Skeletal muscle tissue (tissue), 4 donors: Measurements from ENCODE around the gene SOBP. TPM values are rescaled to one million over a fixed set of nuclear protein-coding genes. Genes with fewer than 3 reads are reported as not detected.
A peak's percentile ranks its signal among the peaks of the same experiment; 100 is the strongest.

Experiments
- H3K27ac ChIP-seq: one replicate; pipeline ENCODE4 v1.7.0; 2013; ENCODE audit warnings: mild to moderate bottlenecking, low read depth, low read length, inconsistent platforms
- H3K27me3 ChIP-seq, 3 donors: one replicate each; pipeline ENCODE4 v1.7.0; 2013; ENCODE audit warnings: low read length in 3 of 3; ENCODE audit not compliant: control insufficient read depth in 3 of 3, insufficient read depth in 3 of 3
- H3K36me3 ChIP-seq, 3 donors: one replicate each; pipeline ENCODE4 v1.7.0; 2013; ENCODE audit warnings: low read length in 3 of 3; ENCODE audit not compliant: control insufficient read depth in 3 of 3, insufficient read depth in 3 of 3
- H3K4me1 ChIP-seq, 3 donors: one replicate each; pipeline ENCODE4 v1.7.0; 2013; ENCODE audit warnings: low read length in 3 of 3, mild to moderate bottlenecking in 3 of 3; ENCODE audit not compliant: control insufficient read depth in 3 of 3, insufficient read depth in 3 of 3
- H3K4me3 ChIP-seq, 3 donors: one replicate each; pipeline ENCODE4 v1.7.0; 2013; ENCODE audit warnings: low read length in 3 of 3
- H3K9ac ChIP-seq, 3 donors: one replicate each; pipeline ENCODE4 v1.7.0; 2013; ENCODE audit warnings: low read length in 3 of 3, mild to moderate bottlenecking in 3 of 3, moderate library complexity in 2 of 3, low read depth in 1 of 3
- H3K9me3 ChIP-seq, 3 donors: one replicate each; pipeline ENCODE4 v1.7.0; 2013; ENCODE audit warnings: low read length in 3 of 3; ENCODE audit not compliant: control insufficient read depth in 3 of 3
- total RNA-seq: library from RNA; depleted of rRNA; stranded (reverse); fragments of >200 nt; gene quantifications from one replicate; pipeline ENCODE4 v1.2.3, GENCODE V29; 2014
- donor health status: Osteomylitis.

The SOBP gene
- total RNA-seq, 1 donor from 2014 or later = 20.4 TPM

GRCh38 chr6:107657373-107657754, 167.4 kb downstream of the SOBP start:
- Histone ChIP-seq H3K36me3 (no peaks in the 10 kb centered on the region), H3K9me3 (no peaks in the 10 kb centered on the region), H3K27ac (peak overlapping the region; percentile 64), H3K9ac (no peak overlapping the region), H3K4me1 (peaks cover 47 to 67% (median 62%) of the 10 kb centered on the region in 3 donors), H3K4me3 (no peak overlapping the region), H3K27me3 (no peaks in the 10 kb centered on the region)

DNA sequence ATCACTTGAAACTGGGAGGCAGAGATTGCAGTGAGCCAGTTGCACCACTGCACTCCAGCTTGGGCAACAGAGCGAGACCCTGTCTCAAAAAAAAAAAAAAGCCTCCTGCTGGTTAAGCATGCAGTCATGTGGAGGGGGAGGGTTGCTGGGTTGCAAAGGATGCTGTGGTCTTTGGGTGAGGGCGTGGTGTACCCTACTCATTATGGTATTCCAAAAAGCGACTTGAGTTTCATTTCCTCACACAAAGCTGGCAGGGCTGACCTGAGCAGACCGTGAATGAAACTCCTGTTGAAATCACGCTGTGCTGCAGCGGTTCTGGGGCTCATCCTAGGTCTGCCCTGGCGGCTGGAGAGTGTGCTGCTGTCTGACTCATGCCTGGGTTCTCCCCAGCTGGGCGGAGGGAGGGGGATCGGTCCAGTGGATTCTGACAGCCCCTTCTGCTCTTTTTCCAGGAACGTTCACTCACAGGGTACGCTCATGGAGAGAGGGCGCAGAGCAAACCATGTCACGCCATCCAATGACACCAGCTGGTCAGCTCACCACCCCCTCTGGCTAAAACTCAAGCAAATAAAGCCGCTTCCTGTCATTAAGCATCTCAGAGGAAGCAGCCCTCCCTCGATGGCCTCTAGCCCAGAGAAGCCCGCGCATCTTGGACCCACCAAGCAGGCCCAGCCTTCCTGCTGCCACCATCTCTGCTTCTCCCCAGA, 168.0 kb downstream of the SOBP start:
- H3K36me3 ChIP-seq = no peaks in the 10 kb centered on the region
- H3K27ac ChIP-seq = peak overlapping the region; percentile 64
- peaks cover 53 to 72% (median 66%) of the 10 kb centered on the region in 3 donors for H3K4me1 ChIP-seq
- no peaks in the 10 kb centered on the region for H3K9me3 ChIP-seq
- peak overlapping the region in 1 of 3 donors; percentile 32 for H3K4me3 ChIP-seq
- no peaks in the 10 kb centered on the region for H3K27me3 ChIP-seq
- no peak overlapping the region for H3K9ac ChIP-seq

DNA sequence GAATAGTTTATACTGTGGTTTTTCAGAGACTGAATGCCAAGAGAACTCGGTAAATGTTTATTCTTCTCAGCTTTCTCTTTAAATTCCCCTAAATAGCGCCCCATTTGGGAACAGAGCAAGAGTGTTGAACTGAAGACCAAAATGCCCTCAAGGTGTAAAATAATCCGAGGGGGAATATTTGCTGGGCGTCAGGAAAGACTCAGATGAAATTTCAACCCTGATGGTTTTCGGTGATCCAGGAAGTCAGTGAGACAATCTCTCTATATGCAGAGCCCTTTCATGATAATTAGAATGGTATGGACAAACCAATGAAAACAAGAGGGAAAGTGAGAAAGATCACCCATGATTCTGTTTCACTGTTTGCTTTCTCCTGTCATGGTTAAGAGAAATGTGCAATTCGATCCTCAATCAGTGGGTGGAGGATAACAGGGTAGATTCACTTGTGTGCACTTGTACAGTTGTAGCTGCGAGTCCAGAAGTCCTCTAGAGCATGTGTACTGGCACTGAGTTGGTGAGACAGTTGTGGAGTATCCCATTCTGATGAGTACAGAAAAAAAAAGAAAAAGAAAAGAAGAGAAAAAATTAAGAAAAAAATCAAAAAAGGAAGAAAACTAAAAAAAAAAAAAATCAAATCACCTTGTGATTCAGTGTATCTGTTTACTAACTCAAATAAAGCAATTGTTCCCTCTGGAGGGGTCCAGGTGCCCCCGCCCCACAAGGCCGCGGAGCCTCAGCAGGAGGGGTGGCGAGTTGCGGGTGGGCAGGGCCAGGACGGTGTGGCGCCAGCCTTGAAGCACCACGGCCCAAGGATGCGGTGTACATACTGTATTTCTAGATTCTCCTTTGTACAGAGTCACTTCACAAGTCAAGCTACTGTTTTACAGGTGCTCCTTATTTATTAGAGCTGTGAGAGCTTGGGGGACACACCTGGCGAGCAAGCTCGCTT, 169.3 kb downstream of the SOBP start:
- H3K9me3 ChIP-seq = no peaks in the 10 kb centered on the region
- H3K4me1 ChIP-seq = peaks cover 53 to 72% (median 63%) of the 10 kb centered on the region in 3 donors
- H3K4me3 ChIP-seq = no peak overlapping the region
- H3K9ac ChIP-seq = no peak overlapping the region
- H3K27ac ChIP-seq = no peak overlapping the region
- H3K27me3 ChIP-seq = no peaks in the 10 kb centered on the region
- no peaks in the 10 kb centered on the region for H3K36me3 ChIP-seq

DNA sequence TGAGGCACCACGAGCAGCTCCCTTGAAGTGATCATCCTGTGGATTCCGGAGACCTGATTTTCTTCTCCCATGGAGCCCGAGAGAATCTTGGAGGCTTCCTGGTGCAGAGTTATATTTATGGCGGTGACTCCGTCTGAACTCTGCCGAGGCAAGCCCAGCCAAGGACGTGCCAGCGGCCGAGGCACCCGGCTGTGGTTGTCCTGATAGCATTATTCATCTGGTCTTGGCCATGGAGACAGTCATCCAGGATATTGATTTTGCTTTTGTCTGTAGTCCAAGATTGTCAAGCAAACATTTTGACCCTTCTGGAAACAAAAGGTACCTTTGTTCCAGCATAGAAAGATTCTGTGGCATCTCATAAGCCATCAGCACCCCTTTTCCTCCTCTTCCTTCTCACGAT, 170.9 kb downstream of the SOBP start:
- Histone ChIP-seq H3K27me3 (no peaks in the 10 kb centered on the region), H3K9me3 (no peaks in the 10 kb centered on the region), H3K27ac (peak overlapping the region; percentile 36), H3K9ac (no peak overlapping the region), H3K36me3 (no peaks in the 10 kb centered on the region), H3K4me3 (no peak overlapping the region), H3K4me1 (peaks cover 61 to 76% (median 66%) of the 10 kb centered on the region in 3 donors)

GRCh38 chr6:107661291-107661690, 171.4 kb downstream of the SOBP start:
- H3K4me3 ChIP-seq = no peak overlapping the region
- H3K27ac ChIP-seq = no peak overlapping the region
- no peaks in the 10 kb centered on the region for H3K36me3 ChIP-seq
- H3K27me3 ChIP-seq = no peaks in the 10 kb centered on the region
- H3K9me3 ChIP-seq = no peaks in the 10 kb centered on the region
- no peak overlapping the region for H3K9ac ChIP-seq
- peaks cover 64 to 80% (median 70%) of the 10 kb centered on the region in 3 donors for H3K4me1 ChIP-seq

- peaks cover 62 to 85% (median 73%) of the 10 kb centered on the region in 3 donors for H3K4me1 ChIP-seq
- no peak overlapping the region for H3K27ac ChIP-seq
- no peaks in the 10 kb centered on the region for H3K36me3 ChIP-seq
- H3K9ac ChIP-seq = no peak overlapping the region
- no peaks in the 10 kb centered on the region for H3K9me3 ChIP-seq
- H3K27me3 ChIP-seq = no peaks in the 10 kb centered on the region
- H3K4me3 ChIP-seq = no peak overlapping the region
These were observed 172.4 kb downstream of the SOBP start for GRCh38 chr6:107662333-107662732.

DNA sequence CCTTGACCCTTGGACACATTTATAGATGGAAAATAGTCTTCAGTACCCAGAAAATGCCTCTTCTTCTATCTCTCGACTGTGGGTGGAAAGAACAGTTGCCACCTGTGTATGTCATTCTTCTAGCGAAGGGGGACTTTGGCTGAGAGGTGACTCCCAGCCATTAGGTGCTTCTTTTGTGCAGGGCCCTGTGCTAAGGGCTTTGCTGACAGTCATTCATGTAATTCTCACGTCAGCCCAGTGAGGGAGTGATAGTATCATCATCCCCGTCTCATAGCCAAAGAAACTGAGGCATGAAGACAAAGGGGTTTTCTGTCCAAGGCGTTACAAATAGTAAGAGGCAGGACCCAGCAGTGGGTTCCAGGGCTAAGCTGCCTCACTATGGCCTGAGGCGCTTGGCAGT, 173.4 kb downstream of the SOBP start:
- H3K27me3 ChIP-seq = no peaks in the 10 kb centered on the region
- no peak overlapping the region for H3K27ac ChIP-seq
- H3K36me3 ChIP-seq = no peaks in the 10 kb centered on the region
- H3K9me3 ChIP-seq = no peaks in the 10 kb centered on the region
- H3K9ac ChIP-seq = no peak overlapping the region
- peaks cover 52 to 80% (median 63%) of the 10 kb centered on the region in 3 donors for H3K4me1 ChIP-seq
- H3K4me3 ChIP-seq = no peak overlapping the region

GRCh38 chr6:107665382-107665781, 175.5 kb downstream of the SOBP start:
- no peaks in the 10 kb centered on the region for H3K27me3 ChIP-seq
- peak overlapping the region; percentile 74 for H3K27ac ChIP-seq
- no peaks in the 10 kb centered on the region for H3K36me3 ChIP-seq
- H3K9ac ChIP-seq = no peak overlapping the region
- H3K4me1 ChIP-seq = peaks cover 40 to 73% (median 54%) of the 10 kb centered on the region in 3 donors
- no peaks in the 10 kb centered on the region for H3K9me3 ChIP-seq
- no peak overlapping the region for H3K4me3 ChIP-seq

DNA sequence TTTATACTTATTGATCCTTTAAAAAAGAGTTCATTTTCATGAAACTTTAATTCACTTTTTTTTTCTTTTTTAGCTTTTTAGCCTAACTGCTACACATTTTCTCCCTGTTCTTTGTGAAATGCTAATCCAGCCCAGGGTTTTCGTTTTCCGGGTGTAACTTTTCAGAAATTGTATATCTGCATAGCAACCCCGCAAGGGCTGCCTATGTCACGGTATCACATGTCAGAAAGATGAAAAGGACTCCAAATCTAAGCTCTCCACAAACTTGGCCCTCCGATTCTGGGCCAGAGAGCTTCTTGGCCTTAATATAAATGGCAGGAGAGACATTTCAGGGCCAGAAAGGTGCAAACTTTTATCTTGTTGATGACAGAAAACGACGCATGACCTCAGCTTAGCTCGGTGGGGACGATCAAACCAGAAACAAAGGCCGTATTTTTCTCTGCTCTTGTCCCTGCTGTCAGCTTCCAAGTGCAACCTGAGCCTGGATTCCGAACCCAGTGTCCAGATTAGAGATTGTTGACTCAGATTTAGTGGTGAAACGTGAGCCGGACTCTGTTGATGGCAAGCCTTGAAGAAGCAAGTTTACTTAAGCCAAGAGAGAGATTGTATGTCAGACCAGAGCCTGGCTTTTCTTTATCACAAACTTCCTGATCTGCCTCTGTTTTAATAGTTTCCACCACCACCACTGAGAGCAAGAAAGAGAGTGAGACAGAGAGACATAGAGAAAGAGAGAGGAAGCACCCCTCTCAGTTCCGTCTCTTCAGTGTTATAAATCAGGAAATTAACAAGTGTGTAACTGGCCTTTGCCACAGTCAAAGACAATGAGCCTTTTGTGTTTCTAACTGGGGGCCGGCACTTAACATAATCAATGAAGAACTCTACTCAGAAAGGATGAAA, 176.4 kb downstream of the SOBP start:
- H3K36me3 ChIP-seq = no peaks in the 10 kb centered on the region
- peak overlapping the region; percentile 22 to 42 (median 31) for H3K4me3 ChIP-seq
- peak overlapping the region in 2 of 3 donors; percentile 66 to 69 for H3K9ac ChIP-seq
- no peaks in the 10 kb centered on the region for H3K27me3 ChIP-seq
- H3K27ac ChIP-seq = peak overlapping the region; percentile 74
- peaks cover 44 to 73% (median 55%) of the 10 kb centered on the region in 3 donors for H3K4me1 ChIP-seq
- H3K9me3 ChIP-seq = no peaks in the 10 kb centered on the region
